ENCODE measurements around the gene MYL9. TPM values are rescaled to one million over a fixed set of nuclear protein-coding genes. Genes with fewer than 3 reads are reported as not detected.

The MYL9 gene
- total RNA-seq, 1 donor from 2014 or later, result 190 TPM

DNA sequence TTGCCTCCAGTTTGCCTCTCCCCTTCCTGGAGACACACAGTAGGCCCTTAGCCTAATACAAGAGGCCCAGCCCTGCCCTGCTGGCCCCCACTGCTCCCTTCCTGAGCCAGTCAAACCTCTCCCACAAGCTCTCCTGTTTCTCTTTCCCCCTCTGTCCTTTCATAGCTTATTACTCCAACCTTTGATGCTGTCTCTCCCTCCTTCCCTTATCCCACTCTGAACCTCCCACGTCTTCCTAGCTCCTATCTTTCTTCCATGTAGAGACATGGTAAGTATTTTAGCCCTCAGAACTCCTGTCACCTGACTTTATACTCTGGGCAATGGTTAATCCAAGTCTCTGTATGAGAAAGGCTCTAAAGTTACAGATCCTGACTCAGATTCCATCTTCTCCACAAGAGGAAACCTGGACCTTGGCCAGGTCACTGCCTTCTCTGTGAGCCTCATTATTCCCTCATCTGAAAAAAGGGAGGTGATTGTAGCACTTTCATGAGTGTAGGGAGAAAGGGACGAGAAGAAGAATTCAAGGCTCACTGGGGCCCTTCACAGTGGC lies 38.8 kb downstream of the MYL9 start:
- DNase-seq (ENCODE audit: low read depth), result peak; percentile 49

DNA sequence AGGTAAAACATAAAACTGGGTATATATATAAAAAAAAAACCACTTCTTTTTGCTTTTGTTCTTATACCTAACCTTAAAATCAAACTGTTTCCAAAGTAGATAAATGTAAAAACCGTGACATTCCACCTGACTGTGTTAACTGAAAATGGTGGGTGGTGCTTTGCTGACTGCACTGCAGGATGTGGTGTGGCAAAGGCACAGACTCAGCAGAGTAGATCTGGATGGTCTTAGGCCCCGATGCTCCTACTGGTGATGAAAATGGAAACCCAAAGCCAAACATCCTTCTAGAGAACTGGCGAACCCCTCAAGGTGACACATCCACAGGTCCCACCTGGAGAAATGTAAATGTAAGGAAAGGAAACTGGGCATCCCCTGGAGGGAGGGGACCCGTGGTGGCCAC lies 41.0 kb downstream of the MYL9 start:
- no peak for DNase-seq (ENCODE audit: low read depth)

GRCh38 chr20:36582821-36583220 lies 41.5 kb downstream of the MYL9 start:
- DNase-seq (ENCODE audit: low read depth), result no peak

- DNase-seq (ENCODE audit: low read depth), result no peak
Observed at GRCh38 chr20:36584018-36584481, 42.7 kb downstream of the MYL9 start.

- DNase-seq (ENCODE audit: low read depth), result peak; percentile 11
Observed at GRCh38 chr20:36585410-36586125, 44.2 kb downstream of the MYL9 start.

DNA sequence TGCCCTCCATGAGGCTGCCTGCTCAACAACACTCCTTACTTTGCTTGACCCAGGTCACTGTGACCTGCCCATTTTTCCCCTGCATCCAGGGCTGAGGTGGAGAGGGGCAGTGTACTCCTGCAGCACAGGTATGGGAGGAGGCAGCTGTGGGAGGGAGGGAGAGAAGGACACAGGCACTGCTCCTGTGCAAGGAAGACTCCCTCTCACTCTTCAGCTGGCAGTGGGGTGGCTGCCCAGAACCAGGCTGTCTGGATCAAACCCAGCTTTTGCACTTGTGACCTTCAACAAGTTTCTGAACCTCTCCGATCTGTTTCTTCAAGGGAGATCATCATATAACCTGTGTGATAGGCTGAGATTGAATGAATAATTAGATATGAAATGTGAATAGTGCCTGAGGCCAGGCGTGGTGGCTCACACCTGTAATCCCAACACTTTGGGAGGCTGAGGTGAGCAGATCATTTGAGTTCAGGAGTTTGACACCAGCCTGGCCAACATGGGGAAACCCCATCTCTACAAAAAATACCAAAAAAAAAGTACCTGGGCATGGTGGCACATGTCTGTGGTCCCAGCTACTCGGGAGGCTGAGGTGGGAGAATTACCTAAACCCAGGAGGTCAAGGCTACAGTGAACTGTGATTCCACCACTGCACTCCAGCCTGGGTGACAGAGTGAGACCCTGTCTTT lies 46.2 kb downstream of the MYL9 start:
- DNase-seq (ENCODE audit: low read depth), result no peak

GRCh38 chr20:36591281-36591680 lies 50.0 kb downstream of the MYL9 start:
- peak; percentile 74 for DNase-seq (ENCODE audit: low read depth)

DNA sequence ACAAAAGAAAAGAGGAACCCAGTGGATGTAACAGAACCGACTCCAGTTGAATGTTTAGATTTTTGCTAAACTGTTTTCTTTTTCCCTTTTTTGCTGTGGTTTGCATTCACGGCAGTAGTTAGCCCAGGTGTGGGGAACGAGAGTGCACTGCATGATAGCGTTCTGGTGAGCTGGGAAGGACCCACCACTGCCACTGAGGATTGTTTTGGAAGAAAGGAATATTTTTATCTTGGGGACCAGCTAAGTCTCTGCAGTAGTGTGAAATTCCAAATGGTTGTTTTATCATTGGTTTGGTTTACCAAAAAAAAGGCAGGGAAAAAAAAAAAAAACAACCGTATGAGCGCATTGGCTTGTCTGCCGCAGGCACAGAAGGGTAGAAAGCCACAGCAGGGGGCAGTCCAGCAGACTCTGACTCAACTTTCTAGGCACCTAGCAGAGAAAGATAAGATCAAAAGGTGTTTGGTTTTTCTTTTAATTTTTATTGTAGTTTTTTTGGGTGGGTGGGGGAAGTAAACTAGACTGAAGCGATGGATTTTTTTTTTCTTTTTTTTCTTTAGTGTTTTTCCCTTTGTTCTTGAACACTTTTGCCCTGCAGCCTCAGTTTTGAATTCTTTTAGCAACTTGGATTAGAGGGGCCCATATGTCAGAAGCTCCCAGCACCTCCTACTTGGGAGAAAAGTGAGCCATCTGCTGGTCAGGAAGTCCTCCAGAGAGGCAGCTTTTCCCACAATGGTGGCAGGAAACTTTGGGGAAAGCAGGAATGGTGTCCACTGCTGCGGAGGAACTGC lies 50.7 kb downstream of the MYL9 start:
- DNase-seq (ENCODE audit: low read depth), result peak; percentile 49

- DNase-seq (ENCODE audit: low read depth), result no peak
Observed at GRCh38 chr20:36593347-36593929, 52.1 kb downstream of the MYL9 start.

GRCh38 chr20:36599912-36600345 lies 58.6 kb downstream of the MYL9 start:
- DNase-seq (ENCODE audit: low read depth), result no peak

Other genes starting within 250 kb of the MYL9 start
- 39.7 and 42.5 TPM in 2 replicates for gene DLGAP4, start 235.2 kb upstream of the MYL9 start, total RNA-seq
- gene TGIF2, start 32.1 kb downstream of the MYL9 start, total RNA-seq, result 11.3 and 22.1 TPM in 2 replicates
- 98.3 and 107 TPM in 2 replicates for gene RAB5IF, start 64.3 kb downstream of the MYL9 start, total RNA-seq
- not detected in 2 replicates for gene SLA2, start 104.7 kb downstream of the MYL9 start, total RNA-seq
- 13.3 and 15.6 TPM in 2 replicates for gene NDRG3, start 204.6 kb downstream of the MYL9 start, total RNA-seq
- 4.6 and 8.4 TPM in 2 replicates for gene DSN1, start 232.2 kb downstream of the MYL9 start, total RNA-seq

All from myocyte (in vitro differentiated cells).